GM12874 (cell line): ENCODE results near the gene AAK1.

Source experiments
- TF ChIP-seq, protein P1 (sequence below): IDR thresholded peaks from 2 replicates; pipeline ENCODE4 v1.5.1; 2011; ENCODE audit warnings: low read depth, mild to moderate bottlenecking, control low read depth, low read length, moderate library complexity; ENCODE audit not compliant: insufficient read depth

The AAK1 gene

DNA sequence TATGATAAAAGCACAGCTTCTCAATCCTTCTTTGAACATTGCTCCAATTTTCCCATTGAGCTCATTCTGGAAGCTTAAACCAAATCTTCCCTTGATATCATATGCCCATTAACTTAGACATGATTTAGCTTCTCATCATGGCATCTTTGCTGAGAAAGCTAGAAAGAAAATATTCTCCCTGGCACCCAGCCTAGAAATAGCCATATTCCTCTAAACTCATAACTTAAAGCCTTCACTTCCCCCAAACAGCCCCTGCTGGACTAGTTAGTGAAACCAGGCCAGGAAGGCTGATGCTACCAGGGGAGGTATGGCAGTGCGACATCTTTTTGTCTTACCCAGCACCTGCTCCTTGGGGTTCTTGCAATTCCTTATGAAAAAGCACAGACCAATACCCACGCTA, 4.3 kb downstream of the AAK1 start:
- TF ChIP-seq, protein P1, sequence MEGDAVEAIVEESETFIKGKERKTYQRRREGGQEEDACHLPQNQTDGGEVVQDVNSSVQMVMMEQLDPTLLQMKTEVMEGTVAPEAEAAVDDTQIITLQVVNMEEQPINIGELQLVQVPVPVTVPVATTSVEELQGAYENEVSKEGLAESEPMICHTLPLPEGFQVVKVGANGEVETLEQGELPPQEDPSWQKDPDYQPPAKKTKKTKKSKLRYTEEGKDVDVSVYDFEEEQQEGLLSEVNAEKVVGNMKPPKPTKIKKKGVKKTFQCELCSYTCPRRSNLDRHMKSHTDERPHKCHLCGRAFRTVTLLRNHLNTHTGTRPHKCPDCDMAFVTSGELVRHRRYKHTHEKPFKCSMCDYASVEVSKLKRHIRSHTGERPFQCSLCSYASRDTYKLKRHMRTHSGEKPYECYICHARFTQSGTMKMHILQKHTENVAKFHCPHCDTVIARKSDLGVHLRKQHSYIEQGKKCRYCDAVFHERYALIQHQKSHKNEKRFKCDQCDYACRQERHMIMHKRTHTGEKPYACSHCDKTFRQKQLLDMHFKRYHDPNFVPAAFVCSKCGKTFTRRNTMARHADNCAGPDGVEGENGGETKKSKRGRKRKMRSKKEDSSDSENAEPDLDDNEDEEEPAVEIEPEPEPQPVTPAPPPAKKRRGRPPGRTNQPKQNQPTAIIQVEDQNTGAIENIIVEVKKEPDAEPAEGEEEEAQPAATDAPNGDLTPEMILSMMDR = no peak

DNA sequence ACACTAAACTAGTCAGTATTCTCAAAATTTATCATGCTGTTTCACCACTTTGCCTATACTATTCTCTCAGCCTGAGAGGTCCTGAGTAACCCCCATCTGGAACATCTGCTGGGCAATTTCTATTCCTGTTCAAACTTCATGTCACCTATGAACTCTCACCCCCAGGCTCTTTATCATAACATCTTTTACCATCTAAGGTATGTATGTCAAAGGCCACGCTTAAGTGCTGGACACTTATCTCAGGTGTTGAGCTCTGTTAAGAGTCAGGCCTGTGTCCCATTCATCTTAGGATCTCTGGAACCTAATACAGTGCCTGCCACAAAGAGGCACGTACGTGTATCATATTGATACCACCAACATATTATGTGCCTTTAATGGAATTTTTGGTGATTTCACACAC, 4.9 kb downstream of the AAK1 start:
- TF ChIP-seq, protein P1 = no peak

DNA sequence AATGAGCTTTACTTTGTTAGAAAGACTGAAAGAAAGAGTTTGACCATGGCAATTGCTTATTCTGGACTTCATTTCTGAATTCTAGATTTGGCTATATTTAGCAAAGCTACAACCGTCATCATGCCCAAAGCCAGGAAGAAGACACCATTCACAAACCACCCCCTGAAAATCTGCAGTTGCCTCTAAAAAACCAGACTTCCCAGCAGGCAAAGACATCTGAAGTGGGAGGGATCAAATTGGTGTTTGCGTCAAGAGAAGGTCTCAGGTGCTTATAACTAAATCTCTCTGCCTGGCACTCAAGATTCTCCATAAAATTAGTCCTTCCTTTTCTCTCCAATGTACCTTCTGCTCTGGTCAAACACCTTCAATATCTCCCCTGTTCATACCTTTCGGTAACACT, 5.6 kb downstream of the AAK1 start:
- TF ChIP-seq, protein P1 = no peak

DNA sequence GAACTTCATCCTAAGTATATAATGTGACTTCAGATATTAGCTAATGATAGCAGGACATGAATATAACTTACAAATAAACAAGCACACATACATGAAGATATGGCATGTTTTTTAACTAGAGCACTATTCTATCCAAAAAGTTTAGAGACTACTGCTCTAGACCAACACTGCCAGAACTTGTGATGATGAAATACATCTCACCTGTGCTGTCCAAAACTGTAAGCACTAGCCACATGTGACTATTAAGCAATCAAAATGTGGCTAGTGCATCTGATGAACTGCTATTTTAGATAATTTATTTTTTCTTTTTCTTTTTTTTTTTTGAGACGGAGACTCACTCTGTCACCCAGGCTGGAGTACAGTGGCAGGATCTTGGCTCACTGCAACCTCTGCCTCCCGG, 7.1 kb downstream of the AAK1 start:
- TF ChIP-seq, protein P1 = no peak

DNA sequence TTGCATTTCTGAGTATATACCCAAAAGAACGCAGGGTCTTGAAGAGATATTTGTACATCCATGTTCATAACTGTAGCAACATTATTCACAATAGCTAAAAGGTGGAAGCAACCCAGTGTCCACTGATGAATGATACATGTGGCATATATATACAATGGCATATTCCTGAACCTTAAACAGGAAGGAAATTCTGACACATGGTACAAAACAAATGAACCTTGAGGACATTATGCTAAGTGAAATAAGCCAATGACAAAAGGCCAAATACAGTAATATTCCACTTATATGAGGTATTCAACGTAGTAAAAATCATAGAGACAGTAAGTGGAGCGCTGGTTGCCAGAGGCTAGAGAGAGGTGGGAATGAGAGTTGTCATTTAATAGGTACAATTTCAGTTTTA, 8.1 kb downstream of the AAK1 start:
- TF ChIP-seq, protein P1 = no peak

DNA sequence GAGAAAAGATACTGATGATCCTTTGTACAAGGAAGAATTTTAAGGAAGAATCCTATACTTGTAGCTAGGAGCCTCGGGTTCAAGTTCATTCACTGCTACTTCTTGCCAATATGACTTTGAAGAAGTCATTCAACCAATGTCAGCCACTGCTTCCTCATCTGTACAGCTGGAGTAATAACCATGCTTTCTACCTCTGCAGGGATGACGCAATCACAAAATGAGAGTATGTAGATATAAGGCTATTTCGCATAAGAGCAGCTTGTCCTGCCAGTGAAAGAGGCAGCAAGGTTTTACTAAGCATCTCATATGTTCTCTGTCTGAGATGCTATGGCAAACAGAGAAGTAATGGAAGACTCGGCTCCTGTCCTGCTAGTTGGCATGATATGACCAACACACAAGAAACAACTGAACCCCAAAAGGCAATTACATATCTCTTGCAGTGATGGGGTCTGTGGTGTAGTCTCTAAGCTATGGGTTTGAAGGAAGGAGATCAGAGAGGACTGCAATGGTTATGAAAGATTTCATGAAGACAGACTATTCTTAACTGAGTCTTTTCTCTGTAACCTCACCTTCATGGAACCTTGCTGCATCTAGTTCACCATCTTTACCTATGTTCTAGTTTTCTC, 9.2 kb downstream of the AAK1 start:
- TF ChIP-seq, protein P1 = no peak

DNA sequence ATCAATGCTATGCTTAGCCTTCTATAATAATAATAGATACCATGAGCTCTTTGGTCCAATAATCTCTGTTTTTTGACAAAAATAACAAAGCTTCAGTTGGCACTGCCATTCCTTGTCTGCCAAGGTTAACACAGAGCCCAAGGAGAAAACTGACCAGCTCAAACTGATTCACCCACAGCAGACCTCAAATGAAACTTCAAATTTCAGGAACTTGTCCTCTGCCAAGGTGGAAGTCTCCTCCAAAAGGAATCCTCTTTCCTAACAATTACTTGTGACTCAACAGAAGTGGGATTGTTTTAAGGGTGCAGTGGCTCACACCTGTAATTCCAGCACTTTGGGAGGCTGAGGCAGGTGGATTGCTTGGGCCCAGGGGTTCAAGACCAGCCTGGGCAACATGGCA, 12.1 kb downstream of the AAK1 start:
- TF ChIP-seq, protein P1 = no peak
